Muscle of leg (tissue), 11 donors: ENCODE measurements around the gene ZNF585A. TPM values are rescaled to one million over a fixed set of nuclear protein-coding genes. Genes with fewer than 3 reads are reported as not detected.
"Not testable (repeated sequence)": the region's sequence is repeated elsewhere in the genome, so short reads cannot be mapped to it uniquely, and the experiment has no call there.

ENCODE experiments used
- DNase-seq: peaks from one replicate; pipeline ENCODE4 v3.0.0; 2013
- H3K27ac ChIP-seq: one replicate; pipeline ENCODE4 v1.5.1; 2013; ENCODE audit warnings: mild to moderate bottlenecking, low read length, control low read depth
- H3K27me3 ChIP-seq: one replicate; pipeline ENCODE4 v1.6.1; 2013; ENCODE audit warnings: low read length; ENCODE audit not compliant: control insufficient read depth, insufficient read depth
- H3K36me3 ChIP-seq: one replicate; pipeline ENCODE4 v1.6.1; 2013; ENCODE audit warnings: low read length; ENCODE audit not compliant: control insufficient read depth, insufficient read depth
- H3K4me1 ChIP-seq: one replicate; pipeline ENCODE4 v1.6.1; 2013; ENCODE audit warnings: low read length; ENCODE audit not compliant: control insufficient read depth, insufficient read depth
- H3K4me3 ChIP-seq: one replicate; pipeline ENCODE4 v1.5.1; 2013; ENCODE audit warnings: low read length, control low read depth
- H3K9me3 ChIP-seq: replicated peaks from 2 replicates; pipeline ENCODE4 v1.6.1; 2013; ENCODE audit warnings: low read depth, low read length; ENCODE audit not compliant: control insufficient read depth
- WGBS: methylation state at CpG from one replicate; pipeline ENCODE4 v1.1.5; 2013; ENCODE audit warnings: missing lambda C conversion rate; ENCODE audit not compliant: insufficient coverage; 5-methylcytosine and 5-hydroxymethylcytosine counted together
- polyA plus RNA-seq, 8 donors: library from polyadenylated mRNA; unstranded; fragments of 120-200 nt; gene quantifications; one replicate each; pipeline versions ENCODE4 v1.2.1 to v1.2.3, GENCODE V29; 2013; ENCODE audit warnings: inconsistent platforms in 1 of 8, low replicate concordance in 1 of 8; ENCODE audit not compliant: insufficient read length in 8 of 8, insufficient read depth in 1 of 8
- total RNA-seq: library from RNA; stranded (reverse); fragments of 120-200 nt; gene quantifications from one replicate; pipeline ENCODE4 v1.2.4, GENCODE V29; 2013

ZNF585A gene
- total and polyA plus RNA-seq, 9 donors: 5.9 to 14.8 (median 8.5) TPM

DNA sequence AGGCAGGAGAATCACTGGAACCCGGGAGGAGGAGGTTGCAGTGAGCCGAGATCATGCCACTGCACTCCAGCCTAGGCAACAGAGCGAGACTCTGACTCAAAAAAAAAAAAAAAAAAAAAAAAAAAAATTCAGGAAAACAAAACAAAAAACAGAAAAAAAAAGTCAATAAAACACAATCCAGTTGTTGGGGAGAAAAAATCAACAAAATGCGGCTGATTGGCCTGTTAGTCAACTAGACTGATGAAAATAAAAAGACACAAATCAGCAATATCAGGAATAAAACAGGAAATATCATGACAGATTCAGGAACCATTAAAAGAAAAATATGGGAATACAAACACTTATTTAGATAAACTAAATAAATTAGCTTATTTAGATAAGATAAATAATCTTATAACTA is 22.8 kb upstream of the ZNF585A start:
- not testable (repeated sequence) for DNase-seq, H3K27me3 ChIP-seq, H3K4me1 ChIP-seq, H3K9me3 ChIP-seq, H3K4me3 ChIP-seq, H3K27ac ChIP-seq
- WGBS: no CpG with 5 or more reads among the region's 4 CpGs
- H3K36me3 ChIP-seq: peaks cover 32% of the 10 kb centered on the region

- no CpG with 5 or more reads among the region's 4 CpGs for WGBS
- Histone ChIP-seq H3K9me3 (peaks cover 44% of the 10 kb centered on the region), H3K36me3 (peaks cover 39% of the 10 kb centered on the region)
- H3K4me1 ChIP-seq, H3K4me3 ChIP-seq, DNase-seq, H3K27ac ChIP-seq, H3K27me3 ChIP-seq: not testable (repeated sequence)
Measured at GRCh38 chr19:37186071-37186470, 13.6 kb upstream of the ZNF585A start.

- Histone ChIP-seq H3K27ac (no peak overlapping the region), H3K9me3 (peaks cover 45% of the 10 kb centered on the region), H3K4me1 (no peaks in the 10 kb centered on the region), H3K27me3 (no peaks in the 10 kb centered on the region), H3K36me3 (peaks cover 35% of the 10 kb centered on the region), H3K4me3 (no peak overlapping the region)
- 100% methylated on average over 1 of the region's 1 CpG for WGBS
- DNase-seq: no peak
Measured at GRCh38 chr19:37165635-37166034, 6.9 kb downstream of the ZNF585A start.

DNA sequence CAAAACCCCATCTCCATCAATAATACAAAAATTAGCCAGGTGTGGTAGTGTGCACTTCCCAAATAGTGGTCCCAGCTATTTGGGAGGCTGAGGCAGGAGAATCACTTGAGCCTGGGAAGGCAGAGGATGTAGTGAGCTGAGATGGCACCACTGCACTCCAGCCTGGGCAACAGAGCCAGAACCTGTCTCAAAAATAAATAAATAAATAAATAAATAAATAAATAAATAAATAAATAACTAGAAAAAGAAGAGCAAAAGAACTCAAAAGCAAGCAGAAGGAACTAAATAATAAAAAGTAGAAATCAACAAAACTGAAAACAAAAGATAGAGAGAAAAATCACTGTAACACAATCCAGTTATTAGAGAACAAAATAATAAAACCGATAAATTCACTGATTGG is 12.3 kb downstream of the ZNF585A start:
- Histone ChIP-seq H3K27me3 (no peaks in the 10 kb centered on the region), H3K27ac (no peak overlapping the region), H3K9me3 (peaks cover 54% of the 10 kb centered on the region), H3K36me3 (peaks cover 31% of the 10 kb centered on the region), H3K4me1 (no peaks in the 10 kb centered on the region), H3K4me3 (no peak overlapping the region)
- WGBS: no CpG with 5 or more reads among the region's 1 CpG
- DNase-seq: no peak

- H3K9me3 ChIP-seq: peaks cover 51% of the 10 kb centered on the region
- no peak overlapping the region for H3K27ac ChIP-seq
- no CpG with 5 or more reads among the region's 3 CpGs for WGBS
- H3K4me3 ChIP-seq: no peak overlapping the region
- no peaks in the 10 kb centered on the region for H3K4me1 ChIP-seq
- H3K36me3 ChIP-seq: peaks cover 16% of the 10 kb centered on the region
- DNase-seq: no peak
- H3K27me3 ChIP-seq: no peaks in the 10 kb centered on the region
Measured at GRCh38 chr19:37148214-37148613, 24.3 kb downstream of the ZNF585A start.

GRCh38 chr19:37136111-37136510 is 36.4 kb downstream of the ZNF585A start:
- no peaks in the 10 kb centered on the region for H3K36me3 ChIP-seq
- no peaks in the 10 kb centered on the region for H3K27me3 ChIP-seq
- H3K27ac ChIP-seq: no peak overlapping the region
- no CpG with 5 or more reads among the region's 1 CpG for WGBS
- no peak overlapping the region for H3K4me3 ChIP-seq
- H3K9me3 ChIP-seq: peaks cover 58% of the 10 kb centered on the region
- no peak for DNase-seq
- no peaks in the 10 kb centered on the region for H3K4me1 ChIP-seq

GRCh38 chr19:37128821-37129177 is 43.7 kb downstream of the ZNF585A start:
- H3K36me3 ChIP-seq: peaks cover 16% of the 10 kb centered on the region
- no peak overlapping the region for H3K27ac ChIP-seq
- no peaks in the 10 kb centered on the region for H3K27me3 ChIP-seq
- no peaks in the 10 kb centered on the region for H3K4me1 ChIP-seq
- H3K9me3 ChIP-seq: peaks cover 89% of the 10 kb centered on the region
- DNase-seq: no peak
- no peak overlapping the region for H3K4me3 ChIP-seq
- no CpG with 5 or more reads among the region's 3 CpGs for WGBS

DNA sequence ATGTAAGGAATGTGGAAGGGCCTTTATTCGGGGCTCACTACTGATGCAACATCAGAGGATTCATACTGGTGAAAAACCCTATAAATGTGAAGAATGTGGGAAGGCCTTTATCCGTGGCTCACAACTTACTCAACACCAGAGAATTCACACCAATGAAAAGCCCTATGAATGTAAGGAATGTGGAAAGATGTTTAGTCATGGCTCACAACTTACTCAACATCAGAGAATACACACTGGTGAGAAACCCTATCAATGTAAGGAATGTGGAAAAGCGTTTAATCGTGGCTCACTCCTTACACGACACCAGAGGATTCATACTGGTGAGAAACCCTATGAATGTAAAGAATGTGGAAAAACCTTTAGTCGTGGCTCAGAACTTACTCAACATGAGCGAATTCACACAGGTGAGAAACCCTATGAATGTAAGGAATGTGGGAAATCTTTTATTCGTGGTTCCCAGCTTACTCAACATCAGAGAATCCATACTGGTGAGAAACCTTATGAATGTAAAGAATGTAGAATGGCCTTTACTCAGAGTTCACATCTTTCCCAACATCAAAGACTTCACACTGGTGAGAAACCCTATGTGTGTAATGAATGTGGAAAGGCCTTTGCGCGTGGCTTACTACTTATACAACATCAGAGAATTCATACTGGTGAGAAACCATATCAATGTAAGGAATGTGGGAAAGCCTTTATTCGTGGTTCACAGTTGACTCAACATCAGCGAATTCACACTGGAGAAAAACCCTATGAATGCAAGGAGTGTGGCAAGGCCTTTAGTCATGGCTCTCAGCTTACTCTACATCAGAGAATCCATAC is 44.3 kb downstream of the ZNF585A start:
- H3K27ac ChIP-seq: no peak overlapping the region
- no CpG with 5 or more reads among the region's 12 CpGs for WGBS
- H3K4me3 ChIP-seq: no peak overlapping the region
- DNase-seq: no peak
- H3K27me3 ChIP-seq: no peaks in the 10 kb centered on the region
- peaks cover 86% of the 10 kb centered on the region for H3K9me3 ChIP-seq
- H3K4me1 ChIP-seq: no peaks in the 10 kb centered on the region
- peaks cover 16% of the 10 kb centered on the region for H3K36me3 ChIP-seq

- peaks cover 38% of the 10 kb centered on the region for H3K9me3 ChIP-seq
- not testable (repeated sequence) for H3K27me3 ChIP-seq
Measured at GRCh38 chr19:37122093-37122492, 50.4 kb downstream of the ZNF585A start.

DNA sequence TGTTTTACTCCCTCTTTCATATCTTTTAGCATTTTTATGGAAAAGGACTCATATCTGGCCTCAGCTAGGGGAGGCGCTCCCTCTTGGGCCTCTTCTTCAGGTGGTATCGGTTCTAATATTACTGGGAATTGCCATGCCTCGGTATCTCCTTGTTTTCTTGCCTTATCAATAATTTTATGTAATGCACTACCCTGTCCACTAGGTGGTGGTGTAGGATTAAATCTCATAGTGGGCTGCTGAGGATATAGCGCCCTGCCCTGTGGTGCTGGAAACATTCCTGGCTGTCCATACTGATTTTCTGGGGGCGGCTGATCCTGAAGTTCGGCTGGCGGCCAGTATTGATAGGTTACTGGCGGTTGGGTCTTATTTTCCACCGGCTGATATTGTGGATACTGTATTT is 58.5 kb downstream of the ZNF585A start:
- no peak overlapping the region for H3K4me3 ChIP-seq
- peaks cover 21% of the 10 kb centered on the region for H3K36me3 ChIP-seq
- peaks cover 36% of the 10 kb centered on the region for H3K9me3 ChIP-seq
- H3K4me1 ChIP-seq: no peaks in the 10 kb centered on the region
- DNase-seq: no peak
- WGBS: 86% methylated on average over 1 of the region's 9 CpGs
- H3K27me3 ChIP-seq: no peaks in the 10 kb centered on the region
- no peak overlapping the region for H3K27ac ChIP-seq

More at GRCh38 chr19:37122093-37122492, 50.4 kb downstream of the ZNF585A start:
- not testable (repeated sequence) for DNase-seq, H3K4me1 ChIP-seq, H3K36me3 ChIP-seq, H3K4me3 ChIP-seq, H3K27ac ChIP-seq
- no CpG with 5 or more reads among the region's 3 CpGs for WGBS
